IPS-20b (cell line): ENCODE measurements around the gene CDRT4.
"Not testable (repeated sequence)": the region's sequence is repeated elsewhere in the genome, so short reads cannot be mapped to it uniquely, and the experiment has no call there.

ENCODE experiments used
- H3K27ac ChIP-seq: one replicate; pipeline ENCODE4 v1.5.1; 2013; ENCODE audit warnings: low read length
- H3K27me3 ChIP-seq: 2 replicates; pipeline ENCODE4 v1.6.1; 2013; ENCODE audit warnings: mild to moderate bottlenecking, low read length, inconsistent platforms; ENCODE audit not compliant: insufficient read depth
- H3K36me3 ChIP-seq: 2 replicates; pipeline ENCODE4 v1.6.1; 2013; ENCODE audit warnings: low read depth, mild to moderate bottlenecking, inconsistent platforms, low read length, moderate library complexity; ENCODE audit not compliant: insufficient read depth
- H3K4me1 ChIP-seq: 2 replicates; pipeline ENCODE4 v1.6.1; 2013; ENCODE audit warnings: mild to moderate bottlenecking, control low read depth, inconsistent platforms, low read length, moderate library complexity; ENCODE audit not compliant: insufficient read depth
- H3K4me3 ChIP-seq: 2 replicates; pipeline ENCODE4 v1.5.1; 2013; ENCODE audit warnings: mild to moderate bottlenecking, low read length, inconsistent platforms
- H3K9ac ChIP-seq: 2 replicates; pipeline ENCODE4 v1.6.1; 2013; ENCODE audit warnings: low read depth, mild to moderate bottlenecking, inconsistent platforms, low read length, moderate library complexity
- H3K9me3 ChIP-seq: 2 replicates; pipeline ENCODE4 v1.6.1; 2013; ENCODE audit warnings: mild to moderate bottlenecking, low read depth, low read length, inconsistent platforms; ENCODE audit not compliant: insufficient read depth

The CDRT4 gene

GRCh38 chr17:15453246-15453645 is 14.2 kb downstream of the CDRT4 start:
- peaks cover 15% of the 10 kb centered on the region; the same call in 1 of the 2 replicates for H3K36me3 ChIP-seq
- no peak overlapping the region for H3K9ac ChIP-seq
- H3K27ac ChIP-seq = no peak overlapping the region
- no peak overlapping the region for H3K4me3 ChIP-seq
- H3K4me1 ChIP-seq = no peaks in the 10 kb centered on the region
- no peaks in the 10 kb centered on the region; the same call in none of the 2 replicates for H3K9me3 ChIP-seq
- no peaks in the 10 kb centered on the region for H3K27me3 ChIP-seq

DNA sequence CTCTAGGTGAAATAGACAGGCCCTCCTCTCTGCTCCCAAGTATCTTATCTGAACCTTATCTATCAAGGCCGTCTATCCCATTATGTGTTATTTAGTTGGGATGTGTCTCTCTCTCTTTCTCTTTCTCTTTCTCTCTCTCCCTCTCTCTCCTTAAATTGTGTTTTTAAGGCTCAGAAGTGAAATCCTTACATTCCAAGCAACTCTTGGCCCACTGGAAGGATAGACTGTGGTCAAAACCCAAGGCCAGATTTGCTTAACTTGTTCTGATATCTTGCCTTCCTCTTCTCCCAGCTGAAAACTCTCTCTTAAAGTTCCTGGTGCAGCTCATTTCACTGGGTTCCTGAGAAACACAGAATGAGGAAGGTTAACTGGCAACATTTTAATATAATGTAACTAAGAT is 14.7 kb downstream of the CDRT4 start:
- H3K9me3 ChIP-seq = no peaks in the 10 kb centered on the region; the same call in none of the 2 replicates
- H3K4me1 ChIP-seq = no peaks in the 10 kb centered on the region
- no peak overlapping the region for H3K9ac ChIP-seq
- H3K27ac ChIP-seq = no peak overlapping the region
- H3K27me3 ChIP-seq = no peaks in the 10 kb centered on the region
- peaks cover 15% of the 10 kb centered on the region; the same call in 1 of the 2 replicates for H3K36me3 ChIP-seq
- no peak overlapping the region for H3K4me3 ChIP-seq

DNA sequence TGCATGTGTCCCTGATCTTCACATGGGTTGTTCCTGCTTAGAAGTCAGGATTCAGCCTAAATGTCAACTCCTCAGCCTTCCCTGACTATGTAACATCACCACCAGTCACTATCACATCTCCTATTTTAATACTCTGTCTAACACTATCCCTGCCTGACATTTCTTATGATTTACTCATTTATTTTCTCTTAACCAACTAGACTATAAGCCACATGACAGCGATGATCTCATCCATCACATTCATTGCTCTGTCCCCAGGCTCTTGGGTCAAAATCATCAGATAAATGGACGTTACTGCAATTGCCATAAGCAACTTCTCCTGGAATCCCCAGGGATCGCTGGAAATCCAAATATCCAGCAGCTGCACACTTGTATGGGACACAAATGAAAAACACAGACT is 15.7 kb downstream of the CDRT4 start:
- H3K27ac ChIP-seq = no peak overlapping the region
- H3K4me3 ChIP-seq = no peak overlapping the region
- H3K27me3 ChIP-seq = no peaks in the 10 kb centered on the region
- H3K36me3 ChIP-seq = peaks cover 15% of the 10 kb centered on the region; the same call in 1 of the 2 replicates
- H3K9ac ChIP-seq = no peak overlapping the region
- no peaks in the 10 kb centered on the region; the same call in none of the 2 replicates for H3K9me3 ChIP-seq
- H3K4me1 ChIP-seq = no peaks in the 10 kb centered on the region

DNA sequence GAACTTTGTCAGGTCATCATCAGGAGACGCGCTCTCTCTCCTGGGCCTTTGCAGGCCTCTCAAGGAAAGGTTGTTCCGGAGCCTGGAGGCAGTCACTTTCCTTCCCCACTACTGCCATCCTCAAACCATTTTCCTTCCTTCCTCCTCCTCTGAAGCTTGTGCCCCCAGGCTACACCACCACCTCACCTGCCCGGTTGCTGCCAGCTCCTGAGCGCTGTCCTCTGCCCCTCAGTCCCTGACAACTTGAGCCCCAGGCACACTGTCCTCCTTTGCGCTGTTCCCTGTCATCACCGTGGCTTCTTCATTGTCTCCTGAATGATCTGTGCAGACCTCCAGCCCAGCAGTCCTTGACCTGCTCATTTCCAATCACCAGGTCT is 18.9 kb downstream of the CDRT4 start:
- no peak overlapping the region for H3K9ac ChIP-seq
- no peak overlapping the region for H3K27ac ChIP-seq
- H3K4me1 ChIP-seq = no peaks in the 10 kb centered on the region; the same call in 1 of the 2 replicates
- H3K4me3 ChIP-seq = no peak overlapping the region
- H3K9me3 ChIP-seq = no peaks in the 10 kb centered on the region
- peaks cover 15% of the 10 kb centered on the region; the same call in 1 of the 2 replicates for H3K36me3 ChIP-seq
- no peaks in the 10 kb centered on the region for H3K27me3 ChIP-seq

GRCh38 chr17:15447928-15448579 is 19.4 kb downstream of the CDRT4 start:
- H3K9ac ChIP-seq = no peak overlapping the region
- H3K36me3 ChIP-seq = peaks cover 15% of the 10 kb centered on the region; the same call in 1 of the 2 replicates
- H3K9me3 ChIP-seq = no peaks in the 10 kb centered on the region
- no peaks in the 10 kb centered on the region; the same call in 1 of the 2 replicates for H3K4me1 ChIP-seq
- no peak overlapping the region for H3K27ac ChIP-seq
- H3K27me3 ChIP-seq = no peaks in the 10 kb centered on the region
- no peak overlapping the region for H3K4me3 ChIP-seq

- no peak overlapping the region for H3K4me3 ChIP-seq
- no peak overlapping the region for H3K9ac ChIP-seq
- H3K27ac ChIP-seq = no peak overlapping the region
- H3K27me3 ChIP-seq = no peaks in the 10 kb centered on the region
- H3K4me1 ChIP-seq = no peaks in the 10 kb centered on the region; the same call in 1 of the 2 replicates
- no peaks in the 10 kb centered on the region for H3K9me3 ChIP-seq
- H3K36me3 ChIP-seq = no peaks in the 10 kb centered on the region
Observed at GRCh38 chr17:15446036-15446435, 21.4 kb downstream of the CDRT4 start.

- Histone ChIP-seq H3K36me3 (no peaks in the 10 kb centered on the region), H3K27ac (no peak overlapping the region), H3K9ac (no peak overlapping the region), H3K9me3 (no peaks in the 10 kb centered on the region), H3K4me1 (no peaks in the 10 kb centered on the region; the same call in 1 of the 2 replicates), H3K27me3 (no peaks in the 10 kb centered on the region), H3K4me3 (no peak overlapping the region)
Observed at GRCh38 chr17:15444805-15445204, 22.6 kb downstream of the CDRT4 start.

DNA sequence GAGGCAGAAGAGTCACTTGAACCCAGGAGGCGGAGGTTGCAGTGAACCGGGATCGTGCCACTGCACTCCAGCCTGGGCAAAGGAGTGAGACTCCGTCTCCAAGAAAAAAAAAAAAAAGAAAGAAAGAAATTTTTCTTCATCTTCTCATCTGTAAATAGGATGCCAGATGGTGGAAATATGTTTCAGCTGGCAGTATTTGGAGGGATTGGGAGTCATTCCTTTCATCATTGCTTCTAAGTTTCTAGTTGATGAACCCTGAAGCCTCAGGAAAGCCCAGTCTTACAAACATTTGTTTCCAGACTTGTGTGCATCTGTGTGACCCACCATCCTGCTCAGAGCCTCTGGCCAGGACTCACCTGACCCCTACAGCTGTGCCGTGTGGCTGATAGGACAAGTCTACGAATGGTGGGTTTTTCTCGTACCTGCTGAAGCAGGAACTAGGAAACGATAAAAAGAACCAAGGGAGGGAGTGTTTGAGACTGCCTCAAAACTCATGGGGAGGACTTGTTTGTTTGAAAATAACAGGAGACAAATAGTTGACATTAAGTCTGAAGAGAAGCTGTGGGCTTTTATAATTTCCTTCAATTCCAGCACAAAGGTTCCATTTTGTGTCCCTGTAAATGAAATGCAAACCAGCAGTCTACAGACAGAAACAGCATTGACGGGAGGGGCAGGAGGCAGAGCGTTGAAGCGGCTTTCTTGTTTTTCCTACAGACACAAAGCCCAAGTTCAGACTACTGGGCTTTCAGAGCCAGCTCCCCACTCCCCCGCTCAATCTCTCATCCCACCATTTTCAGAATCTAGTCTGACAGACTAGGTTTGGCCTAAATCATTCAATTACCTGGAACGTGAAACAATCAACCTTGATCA is 24.9 kb downstream of the CDRT4 start:
- H3K9ac ChIP-seq = no peak overlapping the region
- no peaks in the 10 kb centered on the region for H3K27me3 ChIP-seq
- no peak overlapping the region for H3K4me3 ChIP-seq
- H3K9me3 ChIP-seq = no peaks in the 10 kb centered on the region
- H3K4me1 ChIP-seq = no peaks in the 10 kb centered on the region; the same call in 1 of the 2 replicates
- H3K36me3 ChIP-seq = peaks cover 2% of the 10 kb centered on the region; the same call in 1 of the 2 replicates
- no peak overlapping the region for H3K27ac ChIP-seq

- peaks cover 9% of the 10 kb centered on the region for H3K36me3 ChIP-seq
- H3K9ac ChIP-seq = no peak overlapping the region
- H3K4me3 ChIP-seq = no peak overlapping the region
- no peaks in the 10 kb centered on the region for H3K9me3 ChIP-seq
- H3K27ac ChIP-seq = no peak overlapping the region
- H3K4me1 ChIP-seq = no peaks in the 10 kb centered on the region; the same call in 1 of the 2 replicates
- H3K27me3 ChIP-seq = no peaks in the 10 kb centered on the region
Observed at GRCh38 chr17:15441315-15441714, 26.1 kb downstream of the CDRT4 start.

GRCh38 chr17:15440347-15440746 is 27.1 kb downstream of the CDRT4 start:
- no peak overlapping the region for H3K4me3 ChIP-seq
- no peak overlapping the region for H3K27ac ChIP-seq
- peaks cover 9% of the 10 kb centered on the region for H3K36me3 ChIP-seq
- H3K4me1 ChIP-seq = no peaks in the 10 kb centered on the region; the same call in 1 of the 2 replicates
- no peaks in the 10 kb centered on the region for H3K9me3 ChIP-seq
- no peak overlapping the region for H3K9ac ChIP-seq
- H3K27me3 ChIP-seq = no peaks in the 10 kb centered on the region

DNA sequence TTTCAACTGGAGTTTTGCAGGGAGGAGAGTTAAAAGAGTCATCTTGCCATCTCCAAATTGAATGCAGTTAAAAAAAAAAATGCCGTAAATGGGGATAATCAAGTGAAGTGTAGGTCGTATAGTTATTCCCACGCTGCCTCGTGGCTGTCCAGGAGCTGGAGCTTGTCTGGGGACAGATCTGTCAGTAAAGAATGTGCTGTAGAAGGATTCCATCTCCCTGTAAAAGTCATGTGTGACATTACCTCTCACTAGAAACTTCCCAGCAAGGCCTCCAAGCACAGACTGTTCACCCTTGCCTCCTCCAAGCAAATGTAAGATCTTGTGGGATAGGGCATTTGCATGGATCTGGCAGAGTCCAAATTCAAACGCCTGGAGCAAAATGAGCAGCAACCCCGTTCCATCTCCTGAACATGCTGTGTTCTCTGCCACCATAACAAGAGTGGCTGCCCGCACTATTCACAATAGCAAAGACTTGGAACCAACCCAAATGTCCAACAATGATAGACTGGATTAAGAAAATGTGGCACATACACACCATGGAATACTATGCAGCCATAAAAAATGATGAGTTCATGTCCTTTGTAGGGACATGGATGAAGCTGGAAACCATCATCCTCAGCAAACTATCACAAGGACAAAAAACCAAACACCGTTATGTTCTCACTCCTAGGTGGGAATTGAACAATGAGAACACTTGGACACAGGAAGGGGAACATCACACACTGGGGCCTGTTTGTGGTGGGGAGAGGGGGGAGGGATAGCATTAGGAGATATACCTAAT is 28.0 kb downstream of the CDRT4 start:
- not testable (repeated sequence) for H3K4me3 ChIP-seq, H3K4me1 ChIP-seq, H3K27ac ChIP-seq, H3K27me3 ChIP-seq, H3K9me3 ChIP-seq, H3K9ac ChIP-seq, H3K36me3 ChIP-seq
